ENCODE results near the gene ITGA2B. TPM values are rescaled to one million over a fixed set of nuclear protein-coding genes. Genes with fewer than 3 reads are reported as not detected.

The ITGA2B gene
- total and polyA plus RNA-seq, 2 of the 4 experiments (the other 2 are of a cell fraction): under 0.01 to 0.26 TPM

- Histone ChIP-seq H3K4me2 (ENCODE audit: low read depth, low read length) (peak within 1 kb of the TSS; percentile 96), H2AK9ac (replicated peaks; ENCODE audit: low read depth, low read length, poor library complexity) (peak within 1 kb of the TSS; percentile 87), H3K14ac (replicated peaks; ENCODE audit: low read depth, low read length) (peak within 1 kb of the TSS; percentile 51; the same call in 1 of the 2 replicates), H3K36me3 (ENCODE audit: control insufficient read depth, insufficient read depth, low read length) (peaks cover 3% of the 10 kb centered on the region; the same call in 1 of the 2 replicates), H2BK5ac (ENCODE audit: low read depth, low read length, poor library complexity, severe bottlenecking) (no peak within 1 kb of the TSS), H4K5ac (ENCODE audit: low read depth, low read length) (no peak within 1 kb of the TSS), H3K4me1 (ENCODE audit: control insufficient read depth, insufficient read depth, low read length) (peaks cover 15% of the 10 kb centered on the region), H3K23ac (ENCODE audit: low read depth, low read length) (no peak within 1 kb of the TSS; the same call in 1 of the 2 replicates), H3K79me1 (ENCODE audit: low read depth in 1 of 2, low read length in 2 of 2) (peaks cover 4 to 28% of the 10 kb centered on the region in 2 experiments; a peak in 2 of 4 replicates), H4K91ac (ENCODE audit: insufficient read depth, low read depth, low read length) (no peak within 1 kb of the TSS), H3K27me3 (ENCODE audit: control insufficient read depth, insufficient read depth, low read length) (peaks cover 20% of the 10 kb centered on the region), H2BK120ac (ENCODE audit: low read depth, low read length) (0 out of 2 replicates have a peak within 1 kb of the TSS, but pooled peaks have one; percentile 4), H3K4ac (ENCODE audit: low read depth, low read length) (no peak within 1 kb of the TSS), H2BK15ac (ENCODE audit: low read depth, low read length) (no peak within 1 kb of the TSS), H2BK20ac (ENCODE audit: low read depth, low read length) (no peak within 1 kb of the TSS), H3K9me3 (ENCODE audit: control insufficient read depth, insufficient read depth, low read length) (no peaks in the 10 kb centered on the region), H2AK5ac (ENCODE audit: low read depth, low read length) (no peak within 1 kb of the TSS), H3K56ac (ENCODE audit: extremely low read depth, insufficient read depth, low read length) (0 out of 2 replicates have a peak within 1 kb of the TSS, but pooled peaks have one; percentile 6), H3K9me1 (ENCODE audit: insufficient read depth, low read length) (peaks cover 8% of the 10 kb centered on the region; the same call in 1 of the 2 replicates), H4K20me1 (ENCODE audit: insufficient read depth, low read length) (peaks cover 11% of the 10 kb centered on the region), H3K27ac (ENCODE audit: insufficient read depth, low read length) (peak within 1 kb of the TSS; percentile 26; the same call in 1 of the 2 replicates), H2AFZ (replicated peaks; ENCODE audit: low read length, poor library complexity) (peak within 1 kb of the TSS; percentile 93), H3K9ac (ENCODE audit: low read depth, low read length) (peak within 1 kb of the TSS; percentile 71), H3K4me3 (ENCODE audit: insufficient read depth, low read depth, low read length) (peak within 1 kb of the TSS; percentile 88), H3K18ac (ENCODE audit: low read depth, low read length) (no peak within 1 kb of the TSS; the same call in 1 of the 2 replicates), H4K8ac (ENCODE audit: low read depth in 2 of 2, low read length in 2 of 2) (peak within 1 kb of the TSS in 1 of 2 experiments; percentile 69; a peak in 1 of 4 replicates)
- BruUV-seq (replicated peaks): no TSS peak
- POLR2A ChIA-PET (ENCODE audit: unreplicated experiment): no interaction called here
- in situ Hi-C loops (cut with MboI; ENCODE audit: low sequenced_read_pairs) (no loop called here), dilution Hi-C loops (cut with HindIII; ENCODE audit: low sequenced_read_pairs, unreplicated experiment) (no loop called here), intact Hi-C loops (cut with micrococcal nuclease) (no loop called here)
- peak; percentile 41 for DNase-seq
- CTCF ChIA-PET: interaction anchor here (0.9 to 1.7 kb wide), 6 partner anchors 10 to 160 kb away, joined by 3 to 6 read pairs (median 4); no protein-coding TSS in a partner anchor
- 0% methylated on average over 34 of the region's 63 CpGs; no CpG with 5 or more reads in 1 of the 2 experiments for whole genome bisulfite sequencing, 2 experiments (ENCODE audit: extremely low coverage in 2 of 2, insufficient read length in 1 of 2)
- ATAC-seq (ENCODE audit: low read depth): peak; percentile 91
- TF ChIP-seq USF2 (IDR thresholded peaks at IDR 0.05; ENCODE audit: low read depth, low read length) (no peak), NFE2L2 (IDR thresholded peaks at IDR 0.05; ENCODE audit: low read depth, low read length) (no peak), RCOR1 (IDR thresholded peaks at IDR 0.05; ENCODE audit: insufficient replicate concordance, low read length) (no peak), CEBPB (IDR thresholded peaks at IDR 0.05; ENCODE audit: low read depth, low read length) (no peak), CTCF (conservative IDR thresholded peaks at IDR 0.05; ENCODE audit: low read depth, low read length) (peak; percentile 71), RAD21 (IDR thresholded peaks at IDR 0.05; ENCODE audit: low read length) (peak; percentile 38), CHD1 (IDR thresholded peaks at IDR 0.05; ENCODE audit: low read depth, low read length) (no peak), FOS (IDR thresholded peaks at IDR 0.05; ENCODE audit: low read depth, low read length) (no peak), MAFK (IDR thresholded peaks at IDR 0.05; ENCODE audit: low read depth, low read length) (no peak), BHLHE40 (IDR thresholded peaks at IDR 0.05; ENCODE audit: low read depth, low read length) (no peak), MAZ (IDR thresholded peaks at IDR 0.05; ENCODE audit: borderline replicate concordance, low read depth, low read length) (peak; percentile 76; the same call in 1 of the 2 replicates), SMC3 (IDR thresholded peaks at IDR 0.05; ENCODE audit: low read depth, low read length) (0 out of 2 replicates have a peak, but pooled peaks have one; percentile 18), ELK1 (IDR thresholded peaks at IDR 0.05; ENCODE audit: borderline replicate concordance, low read depth, low read length) (no peak), POLR2A (IDR thresholded peaks at IDR 0.05; ENCODE audit: low read depth, low read length) (no peak), RFX5 (IDR thresholded peaks at IDR 0.05; ENCODE audit: low read depth, low read length) (no peak)
These were observed 25.8 kb downstream of the ITGA2B start, which contains the start of gene FAM171A2 for GRCh38 chr17:44363613-44364159. FAM171A2 (minus strand) TSS chr17:44363853; CDS start chr17:44363714, 139 bp downstream.
